Stimulated activated CD4-positive, alpha-beta T cell treated with anti-CD3 and anti-CD28 coated beads, Interleukin-1b, Interleukin-23, amount 100 ng/mL, for 24 hours (primary cell): ENCODE measurements around the gene LPCAT4.
A peak's percentile ranks its signal among the peaks of the same experiment; 100 is the strongest.
"Not testable (repeated sequence)": the region's sequence is repeated elsewhere in the genome, so short reads cannot be mapped to it uniquely, and the experiment has no call there.

ENCODE experiments used
- DNase-seq, 4 experiments: peaks; one replicate each; pipeline ENCODE4 v3.0.0-alpha.2; 2020; ENCODE audit warnings: low read depth in 4 of 4, low spot score in 1 of 4

The LPCAT4 gene

DNA sequence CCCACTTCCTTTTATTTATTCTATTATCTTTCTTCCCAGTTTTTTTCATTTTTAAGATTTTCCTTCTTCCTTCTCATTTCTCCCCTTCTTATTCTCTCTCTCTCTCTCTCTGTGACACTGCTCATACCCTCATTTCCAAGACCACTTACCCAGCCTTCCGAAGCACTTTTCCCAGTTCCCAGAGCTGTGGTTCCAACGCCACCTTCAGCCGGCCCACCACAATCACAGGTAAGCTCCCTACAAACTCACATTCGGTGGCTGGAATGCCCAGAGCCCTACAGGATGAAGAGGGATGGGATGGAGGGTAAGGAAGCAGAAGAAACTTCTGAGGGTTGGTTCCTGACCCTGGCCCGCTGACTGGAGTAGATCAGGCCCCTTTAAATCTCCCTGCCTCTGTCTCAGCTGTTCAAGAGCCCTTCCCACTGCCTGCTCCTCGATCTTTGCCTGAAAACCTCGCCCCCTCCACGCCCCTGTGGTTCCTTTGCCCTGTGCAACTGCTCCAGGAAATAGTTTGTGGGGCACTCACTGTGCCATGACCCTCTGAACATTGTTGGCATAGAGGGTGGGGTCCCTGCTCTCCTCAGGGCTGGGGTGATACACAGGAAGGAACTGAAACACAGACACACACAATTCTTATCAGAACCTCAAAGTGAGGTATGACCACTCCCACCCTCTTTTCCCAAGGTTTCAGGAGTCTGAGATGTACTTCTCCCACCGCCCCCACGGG, 4.8 kb downstream of the LPCAT4 start:
- DNase-seq = no peak

DNA sequence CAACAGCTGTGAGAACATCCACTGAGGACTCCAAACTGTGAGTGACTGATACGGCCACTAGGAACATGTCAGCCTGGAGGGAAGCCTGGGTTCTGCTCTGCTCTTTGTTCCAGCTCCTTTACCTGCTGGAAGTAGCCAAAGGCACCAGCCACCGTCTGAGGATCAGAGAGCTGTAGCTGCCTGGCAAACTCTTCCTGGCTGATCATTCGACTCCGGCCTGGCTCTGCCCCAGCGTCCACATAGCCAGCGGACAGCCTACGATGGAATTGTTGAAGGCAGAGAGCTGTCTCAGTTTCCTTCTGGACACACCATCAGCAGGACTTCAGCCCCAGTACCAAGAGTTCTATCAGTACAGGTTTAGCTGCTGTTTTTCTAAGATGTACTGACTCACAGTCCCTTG, 5.7 kb downstream of the LPCAT4 start:
- no peak for DNase-seq

DNA sequence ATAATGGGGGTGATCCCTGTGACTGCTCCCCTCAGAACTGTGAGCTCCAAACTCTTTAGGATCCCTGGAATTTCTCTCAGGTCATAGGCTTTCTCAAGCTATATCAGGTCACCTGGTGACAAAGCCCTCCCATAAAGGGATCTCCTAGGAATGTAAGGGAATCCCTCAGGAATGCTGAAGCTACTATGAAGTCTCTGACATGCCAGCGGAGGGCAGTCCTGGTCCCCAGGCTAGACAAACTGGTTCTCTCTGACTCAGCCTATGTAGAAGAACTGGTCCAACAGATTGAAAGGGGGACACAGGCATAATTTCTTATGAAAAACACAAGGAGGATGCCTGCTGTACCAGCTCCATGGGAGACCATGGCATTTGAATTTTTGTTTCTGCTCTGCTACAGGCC, 6.7 kb downstream of the LPCAT4 start:
- no peak for DNase-seq

DNA sequence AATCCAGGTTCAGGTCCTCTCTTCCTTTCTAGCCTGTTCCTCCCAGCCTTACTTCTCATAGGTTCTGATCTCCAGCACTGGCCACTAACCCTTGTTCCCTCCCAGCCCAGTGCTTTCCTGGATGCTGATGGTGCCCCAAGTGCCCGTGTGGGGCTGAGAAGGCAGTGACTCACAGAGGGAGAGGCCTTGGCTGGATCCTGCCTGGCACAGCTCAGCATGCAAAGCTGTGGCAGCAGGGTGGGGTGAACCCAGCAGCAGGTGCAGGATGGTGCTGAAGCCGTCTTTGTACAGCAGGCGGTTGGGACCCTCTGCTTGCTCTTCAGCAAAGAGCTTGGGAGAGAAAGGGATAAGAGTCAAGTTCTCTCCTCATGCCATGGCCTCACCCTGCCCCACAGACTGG, 7.6 kb downstream of the LPCAT4 start:
- DNase-seq = no peak

DNA sequence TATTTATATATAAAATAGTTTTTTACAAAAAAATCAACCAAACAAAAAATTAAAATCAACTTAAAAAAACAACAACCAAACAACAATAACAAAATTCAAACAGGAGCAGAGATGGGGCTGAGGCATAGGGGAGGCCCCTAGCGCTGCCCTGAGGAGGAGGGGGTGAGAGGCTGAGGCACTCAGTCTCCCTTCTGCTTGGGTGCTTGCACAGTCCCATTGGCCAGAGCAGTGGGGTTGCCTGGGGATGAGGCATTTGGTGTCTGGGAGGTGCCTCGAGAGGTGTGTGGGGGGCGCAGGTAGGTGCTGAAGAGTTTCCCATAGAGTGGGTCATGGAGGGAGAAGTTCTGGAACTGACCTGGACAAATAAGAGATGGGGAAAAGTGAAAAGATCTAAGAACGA, 8.0 kb downstream of the LPCAT4 start:
- DNase-seq = no peak

DNA sequence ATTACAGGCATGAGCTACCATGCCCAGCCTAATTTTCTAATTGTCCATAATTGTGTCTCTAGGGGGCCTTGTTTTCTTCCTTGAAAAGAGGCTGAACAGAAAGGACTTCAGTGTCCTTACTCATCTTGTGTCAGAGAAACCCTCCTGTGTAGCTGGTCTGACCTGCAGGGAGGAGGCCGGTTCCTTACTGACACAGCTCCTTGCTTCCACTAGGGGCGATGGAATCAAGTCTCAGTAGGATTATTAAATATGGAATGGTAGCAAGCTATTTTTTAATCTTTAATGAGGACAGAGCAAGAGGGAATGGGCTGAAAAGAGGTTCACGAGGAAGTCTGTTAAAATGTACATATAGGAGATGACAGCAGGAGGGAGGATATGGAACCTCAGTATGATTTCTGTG, 8.6 kb downstream of the LPCAT4 start:
- DNase-seq = no peak

DNA sequence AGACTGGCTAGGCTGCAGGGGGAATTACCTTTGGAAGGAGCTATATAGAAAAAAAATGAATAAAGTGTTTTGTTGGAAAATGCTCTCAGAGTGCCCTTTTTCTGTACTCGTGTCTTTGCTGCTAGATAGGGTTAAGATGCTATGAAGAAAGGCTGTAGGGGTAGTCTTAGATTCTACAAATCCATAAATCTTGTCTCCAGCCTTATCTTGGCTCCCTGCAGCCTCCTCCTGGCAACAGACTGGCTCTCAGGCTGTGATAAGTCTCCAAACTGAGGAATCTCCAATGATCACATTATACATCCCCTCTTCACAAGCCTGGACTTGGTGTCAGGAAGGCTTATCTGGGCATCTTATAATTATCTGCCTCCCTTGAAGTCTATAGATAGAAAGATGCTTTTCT, 9.3 kb downstream of the LPCAT4 start:
- no peak for DNase-seq

DNA sequence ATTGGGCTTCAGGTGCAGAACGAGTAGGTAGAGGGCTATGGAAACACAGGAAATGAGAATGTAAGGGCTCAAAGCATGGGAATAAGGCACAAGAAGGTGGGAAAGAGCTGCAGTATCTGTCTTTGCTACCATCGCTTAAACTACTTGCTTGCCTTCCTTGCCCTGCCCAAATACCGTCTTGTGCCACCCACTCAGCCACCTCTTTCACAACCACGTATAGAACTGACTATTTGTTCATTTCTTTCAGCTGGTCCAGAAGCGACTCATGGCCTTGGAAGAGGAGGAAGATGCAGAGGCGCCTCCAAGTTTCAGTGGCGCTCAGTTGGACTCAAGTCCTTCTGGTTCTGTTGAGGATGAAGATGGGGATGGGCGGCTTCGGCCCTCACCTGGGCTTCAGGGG, 11.8 kb downstream of the LPCAT4 start:
- DNase-seq = no peak

DNA sequence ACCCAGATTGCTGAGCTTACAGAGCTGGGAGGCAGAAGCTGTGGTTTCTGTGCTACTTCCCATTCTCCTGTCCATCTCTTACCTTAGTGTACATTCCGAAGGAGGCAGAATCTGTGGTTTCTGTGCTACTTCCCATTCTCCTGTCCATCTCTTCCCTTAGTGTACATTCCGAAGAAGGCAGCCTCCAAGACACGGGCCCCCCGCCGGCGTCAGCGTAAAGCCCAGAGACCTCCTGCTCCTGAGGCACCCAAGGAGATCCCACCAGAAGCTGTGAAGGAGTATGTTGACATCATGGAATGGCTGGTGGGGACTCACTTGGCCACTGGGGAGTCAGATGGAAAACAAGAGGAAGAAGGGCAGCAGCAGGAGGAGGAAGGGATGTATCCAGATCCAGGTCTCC, 12.7 kb downstream of the LPCAT4 start:
- DNase-seq = no peak

DNA sequence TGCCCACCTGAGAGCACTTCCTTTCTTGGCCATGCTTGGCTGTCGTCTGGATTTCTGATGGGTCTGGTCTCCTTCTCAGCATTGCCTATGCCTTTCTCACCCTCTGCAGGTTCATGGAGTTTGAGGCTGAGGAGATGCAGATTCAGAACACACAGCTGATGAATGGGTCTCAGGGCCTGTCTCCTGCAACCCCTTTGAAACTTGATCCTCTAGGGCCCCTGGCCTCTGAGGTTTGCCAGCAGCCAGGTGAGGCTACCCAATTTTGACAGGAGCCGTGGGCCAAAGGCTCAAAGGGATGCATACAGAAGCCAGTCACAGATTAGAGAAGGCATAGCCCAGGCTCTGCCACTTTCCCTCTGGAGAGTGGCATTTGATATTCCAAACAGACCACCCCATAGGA, 13.4 kb downstream of the LPCAT4 start:
- DNase-seq = no peak

DNA sequence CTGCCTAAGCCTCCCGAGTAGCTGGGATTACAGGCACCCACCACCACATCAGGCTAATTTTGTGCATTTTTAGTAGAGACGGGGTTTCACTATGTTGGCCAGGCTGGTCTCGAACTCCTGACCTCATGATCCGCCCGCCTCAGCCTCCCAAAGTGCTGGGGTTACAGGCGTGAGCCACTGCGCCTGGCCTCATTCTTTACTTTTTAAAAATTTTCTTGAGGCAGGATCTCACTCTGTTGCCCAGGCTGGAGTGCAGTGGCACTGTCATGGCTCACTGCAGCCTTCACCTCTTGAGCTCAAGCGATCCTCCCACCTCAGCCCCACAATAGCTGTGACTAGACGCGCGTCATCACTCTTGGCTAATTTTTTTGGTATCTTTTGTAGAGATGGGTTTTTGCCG, 14.0 kb downstream of the LPCAT4 start:
- not testable (repeated sequence) for DNase-seq

DNA sequence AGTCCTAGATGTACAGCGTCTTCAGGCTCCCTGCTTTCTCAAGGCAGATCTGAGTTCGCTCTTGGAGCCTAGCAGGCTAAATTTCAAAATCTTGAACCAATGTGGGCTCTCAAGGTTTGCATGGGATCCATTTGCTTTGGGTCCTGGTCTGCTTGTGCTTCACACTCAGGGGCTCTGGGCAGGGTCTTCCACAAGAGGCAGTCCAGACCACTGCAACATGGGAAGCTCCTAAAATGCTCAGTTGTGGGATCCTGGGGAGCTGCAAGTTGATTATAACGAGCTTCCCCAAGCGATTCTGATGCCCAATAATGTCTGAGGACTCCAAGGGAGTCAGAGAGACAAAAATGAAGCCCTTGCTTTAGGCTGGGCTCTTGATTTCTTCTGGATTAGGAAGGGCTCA, 17.2 kb downstream of the LPCAT4 start:
- DNase-seq = no peak

DNA sequence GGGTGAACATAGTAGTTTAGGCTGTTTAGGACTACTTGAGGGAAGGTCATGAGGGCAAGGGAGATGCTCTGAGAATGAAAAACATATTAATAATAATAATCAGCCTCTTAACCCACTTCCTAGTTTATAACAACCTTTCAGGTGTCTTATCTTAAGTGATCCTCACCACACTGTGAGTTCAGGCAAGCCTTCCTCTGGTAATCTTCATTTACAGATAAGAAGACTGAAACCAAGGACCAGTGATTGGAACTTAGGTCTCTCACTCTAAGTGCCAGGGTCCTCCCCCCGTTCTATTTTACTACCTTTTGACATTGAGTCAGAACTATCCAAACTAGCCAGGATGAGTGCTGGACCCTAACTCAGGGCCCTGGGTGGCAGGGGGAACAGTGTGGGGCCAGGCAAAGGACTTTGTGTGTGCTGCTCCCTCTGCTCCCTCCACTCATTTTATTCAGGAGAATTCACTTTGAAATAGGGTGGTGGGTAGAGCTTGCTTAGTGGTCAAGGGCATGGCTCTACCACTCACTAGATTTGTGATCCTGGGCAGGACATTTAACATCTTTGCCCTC, 18.2 kb downstream of the LPCAT4 start:
- no peak for DNase-seq

DNA sequence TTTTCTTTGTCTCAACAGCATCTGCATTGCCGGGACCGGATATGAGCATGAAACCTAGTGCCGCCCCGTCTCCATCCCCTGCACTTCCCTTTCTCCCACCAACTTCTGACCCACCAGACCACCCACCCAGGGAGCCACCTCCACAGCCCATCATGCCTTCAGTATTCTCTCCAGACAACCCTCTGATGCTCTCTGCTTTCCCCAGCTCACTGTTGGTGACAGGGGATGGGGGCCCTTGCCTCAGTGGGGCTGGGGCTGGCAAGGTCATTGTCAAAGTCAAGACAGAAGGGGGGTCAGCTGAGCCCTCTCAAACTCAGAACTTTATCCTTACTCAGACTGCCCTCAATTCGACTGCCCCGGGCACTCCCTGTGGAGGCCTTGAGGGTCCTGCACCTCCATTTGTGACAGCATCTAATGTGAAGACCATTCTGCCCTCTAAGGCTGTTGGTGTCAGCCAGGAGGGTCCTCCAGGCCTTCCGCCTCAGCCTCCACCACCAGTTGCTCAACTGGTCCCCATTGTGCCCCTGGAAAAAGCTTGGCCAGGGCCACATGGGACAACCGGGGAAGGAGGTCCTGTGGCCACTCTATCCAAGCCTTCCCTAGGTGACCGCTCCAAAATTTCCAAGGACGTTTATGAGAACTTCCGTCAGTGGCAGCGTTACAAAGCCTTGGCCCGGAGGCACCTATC, 18.9 kb downstream of the LPCAT4 start:
- DNase-seq = no peak

DNA sequence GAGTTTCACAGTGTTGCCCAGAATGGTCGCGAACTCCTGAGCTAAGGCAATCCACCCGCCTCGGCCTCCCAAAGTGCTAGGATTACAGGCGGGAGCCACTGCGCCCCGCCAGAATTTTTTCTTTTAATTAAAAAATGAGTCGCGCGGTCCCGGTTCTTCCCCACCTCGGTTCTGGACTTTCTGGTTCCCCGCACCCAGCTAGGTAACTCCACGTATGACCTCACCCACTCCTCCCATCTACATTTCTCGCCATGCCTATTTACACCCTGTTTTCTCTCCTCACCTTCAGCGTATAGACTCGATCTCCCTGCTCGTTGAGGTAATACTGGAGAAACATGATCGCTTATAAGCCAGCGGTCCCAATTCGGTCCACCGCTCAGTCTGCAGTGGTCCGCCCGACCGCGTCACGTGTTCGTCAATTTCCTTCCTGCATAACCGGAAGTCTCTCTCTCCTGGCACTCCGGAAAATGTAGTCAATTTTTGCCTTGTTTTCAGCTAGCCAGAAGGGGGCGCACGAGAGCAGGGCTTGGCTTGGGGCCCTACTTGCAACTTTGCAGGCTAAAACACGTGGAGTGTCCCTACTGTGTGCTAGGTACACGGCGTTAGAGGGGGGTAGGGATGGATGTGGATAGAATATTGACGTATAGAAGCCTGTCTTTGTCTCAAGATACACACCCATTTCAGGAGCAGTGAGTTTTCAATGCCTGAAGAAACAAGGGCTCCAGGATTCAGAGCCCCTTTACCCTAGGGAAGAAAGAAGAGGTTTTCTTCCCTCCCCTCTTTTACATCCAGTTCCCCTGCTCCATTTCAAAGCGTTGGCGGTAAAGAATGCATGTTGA, 24.0 kb downstream of the LPCAT4 start, which contains the start of the genes NOP10 and NUTM1:
Gene NOP10 (minus strand): TSS at position 400 of the 839 bp plus-strand sequence. CDS start 63 bp downstream, at position 337.
Gene NUTM1 (plus strand): TSS at position 579 of the 839 bp plus-strand sequence. CDS start 382 bp downstream, outside the sequence.
- DNase-seq = peak; percentile 93 to 98 (median 96)

DNA sequence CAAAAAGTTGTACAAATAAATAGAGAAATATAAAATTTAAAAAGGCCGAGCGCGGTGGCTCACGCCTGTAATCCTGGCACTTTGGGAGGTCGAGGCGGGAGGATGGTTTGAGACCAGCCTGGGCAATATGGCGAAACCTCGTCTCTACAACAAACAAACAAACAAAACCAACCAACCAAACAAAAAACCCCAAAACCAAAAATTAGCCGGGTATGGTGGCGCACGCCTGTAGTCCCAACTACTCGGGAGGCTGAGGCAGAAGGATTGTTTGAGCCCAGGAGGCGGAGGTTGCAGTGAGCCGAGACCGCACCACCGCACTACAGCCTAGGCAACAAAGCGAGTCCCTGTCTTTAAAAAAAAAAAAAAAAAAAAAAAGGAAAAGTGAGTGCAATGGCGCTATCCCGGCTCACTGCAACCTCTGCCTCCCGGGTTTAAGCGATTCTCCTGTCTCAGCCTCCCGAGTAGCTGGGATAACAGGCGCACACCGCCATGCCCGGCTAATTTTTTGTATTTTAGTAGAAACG, 24.7 kb downstream of the LPCAT4 start:
- not testable (repeated sequence) for DNase-seq

DNA sequence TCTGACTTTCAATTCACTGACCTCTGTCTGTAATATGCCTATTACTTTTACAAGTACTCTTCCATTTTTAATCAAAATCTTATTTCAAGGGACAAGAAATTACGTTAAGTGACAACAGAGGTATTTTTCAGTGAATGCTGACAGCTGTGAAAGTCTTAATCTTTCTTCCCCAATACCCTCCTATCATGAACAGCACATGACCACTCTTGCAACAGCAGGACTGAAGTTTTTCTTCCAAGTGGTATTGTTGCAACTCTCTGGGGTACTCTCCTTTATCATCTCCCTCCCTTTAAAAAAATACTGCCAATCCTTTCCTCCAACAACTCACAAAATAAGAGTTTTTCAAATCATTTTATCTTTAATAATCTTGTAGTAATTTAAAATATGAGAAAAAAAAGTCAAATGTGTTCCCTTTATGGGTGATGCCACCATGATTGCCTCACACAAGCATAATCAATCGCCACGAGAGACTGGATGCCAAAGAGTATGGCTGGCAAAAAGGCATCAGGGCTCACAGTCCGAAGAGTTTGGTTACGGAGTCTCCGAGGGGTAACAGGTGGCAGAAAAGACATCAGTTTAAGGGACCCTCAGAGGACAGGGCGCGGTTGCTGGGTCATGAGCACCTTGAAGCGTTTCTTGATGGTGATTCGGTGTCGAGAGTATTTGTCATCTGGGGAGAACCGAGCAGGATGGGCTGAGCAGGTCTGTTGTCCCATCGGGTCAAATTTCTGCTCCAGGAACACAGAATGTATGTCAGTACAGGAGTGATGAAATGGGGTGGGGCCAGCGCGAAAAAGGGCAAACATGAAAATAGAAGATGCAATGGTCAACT, 25.4 kb downstream of the LPCAT4 start:
- no peak for DNase-seq

DNA sequence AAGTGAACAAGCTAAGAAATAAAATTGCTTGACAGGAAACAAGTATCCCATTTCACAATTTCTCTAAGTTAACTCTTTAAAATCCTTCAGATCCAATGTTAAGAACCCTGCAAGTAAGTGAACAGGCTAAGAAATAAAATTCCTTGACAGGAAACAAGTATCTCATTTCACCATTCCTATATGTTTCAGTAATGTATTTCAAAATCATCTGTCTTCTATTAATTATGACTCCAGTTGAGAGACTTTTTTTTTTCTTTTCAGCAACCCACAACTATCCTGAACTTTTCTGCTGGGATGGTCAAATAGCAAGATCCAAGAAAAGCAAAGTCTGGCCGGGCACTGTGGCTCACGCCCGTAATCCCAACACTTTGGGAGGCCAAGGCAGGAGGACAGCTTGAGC, 27.1 kb downstream of the LPCAT4 start:
- no peak for DNase-seq

DNA sequence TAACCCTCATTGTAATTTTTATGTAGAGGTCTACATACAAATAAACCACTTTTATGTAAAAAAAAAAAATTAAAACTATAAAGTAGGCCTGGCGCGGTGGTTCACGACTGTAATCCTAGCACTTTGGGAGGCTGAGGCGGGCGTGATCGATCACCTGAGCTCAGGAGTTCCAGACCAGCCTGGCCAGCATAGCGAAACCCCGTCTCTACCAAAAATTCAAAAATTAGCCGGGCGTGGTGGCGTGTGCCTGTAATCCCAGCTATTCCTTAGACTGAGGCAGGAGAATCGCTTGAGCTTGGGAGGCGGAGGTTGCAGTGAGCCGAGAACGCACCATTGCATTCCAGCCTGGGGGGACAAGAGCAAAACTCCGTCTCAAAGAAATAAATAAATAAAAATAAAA, 28.6 kb downstream of the LPCAT4 start:
- DNase-seq = no peak

DNA sequence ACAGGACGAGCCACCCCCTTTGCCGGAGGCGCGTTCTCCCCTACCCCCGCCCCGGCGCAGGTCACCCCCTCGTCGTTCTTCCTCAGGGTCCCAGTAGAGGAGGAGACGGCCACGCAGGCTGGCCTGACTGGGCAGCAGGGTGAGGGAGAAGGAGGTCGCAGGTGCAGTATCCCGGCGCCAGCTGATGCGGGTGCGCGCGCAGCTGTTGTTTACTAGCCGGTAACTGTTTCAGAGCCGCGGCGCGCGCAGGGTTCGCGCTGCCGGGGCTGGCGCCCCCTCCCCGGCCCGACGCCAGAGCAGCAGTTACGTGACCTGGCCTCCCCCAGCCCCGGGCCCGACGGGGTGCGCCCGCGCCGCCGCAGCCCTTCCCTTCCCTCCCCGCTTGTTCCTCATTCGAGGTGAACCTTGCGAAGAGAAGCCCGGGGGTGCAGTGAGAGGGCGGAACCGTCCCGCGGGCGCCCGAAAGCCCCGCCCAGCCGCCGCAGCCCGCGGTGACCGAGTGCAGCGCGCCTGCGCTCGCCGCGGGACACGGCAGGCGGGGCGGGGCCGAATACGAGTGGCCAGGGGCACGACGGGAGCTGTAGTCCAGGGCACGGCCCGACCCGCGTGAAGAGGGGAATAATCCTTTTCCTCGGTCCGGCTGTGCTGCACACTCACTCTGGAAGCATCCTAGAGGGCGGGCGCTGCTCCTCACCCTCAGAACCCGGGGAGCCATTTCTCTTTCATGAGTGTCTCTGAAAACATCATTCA, 29.3 kb downstream of the LPCAT4 start, which contains the start of gene SLC12A6:
Gene SLC12A6 (minus strand): TSS at position 225 of the 750 bp plus-strand sequence. CDS start 1,101 bp downstream, outside the sequence.
- DNase-seq = peak; percentile 74 to 87 (median 80)
